HG02981 (cell line): ENCODE results near the gene FAM227A.

Experiments used
- ATAC-seq: cut with Tn5 transposase; IDR thresholded peaks from one replicate; pipeline ENCODE4 v1.9.1; 2021; ENCODE audit warnings: mild to moderate bottlenecking, moderate library complexity; ENCODE audit not compliant: unreplicated experiment

The FAM227A gene

GRCh38 chr22:38656256-38657044, at the start of gene FAM227A, which contains the start of gene CBY1:
FAM227A (minus strand) TSS chr22:38656392; CDS start chr22:38650168, 6,224 bp downstream.
CBY1 (plus strand) TSS chr22:38656638; CDS start chr22:38668055, 11,417 bp downstream.
- ATAC-seq, result peak; percentile 74

- peak; percentile 77 for ATAC-seq
Measured at GRCh38 chr22:38705235-38706100, 49.3 kb upstream of the FAM227A start, which contains the start of gene GTPBP1. GTPBP1 (plus strand) TSS chr22:38705944; CDS start chr22:38705956, 12 bp downstream.

- ATAC-seq, result no peak
Measured at GRCh38 chr22:38704654-38705234, 48.6 kb upstream of the FAM227A start.

- peak; percentile 32 for ATAC-seq
Measured at GRCh38 chr22:38700789-38701628, 44.8 kb upstream of the FAM227A start, which contains the start of gene JOSD1. JOSD1 (minus strand) TSS chr22:38700943; CDS start chr22:38699987, 956 bp downstream.

- peak; percentile 15 for ATAC-seq
Measured at GRCh38 chr22:38700270-38700788, 44.1 kb upstream of the FAM227A start.

GRCh38 chr22:38699784-38700183, 43.6 kb upstream of the FAM227A start:
- ATAC-seq, result no peak

- no peak for ATAC-seq
Measured at GRCh38 chr22:38699143-38699542, 43.0 kb upstream of the FAM227A start.

GRCh38 chr22:38698407-38699094, 42.4 kb upstream of the FAM227A start:
- ATAC-seq, result no peak

- ATAC-seq, result no peak
Measured at GRCh38 chr22:38697425-38698089, 41.4 kb upstream of the FAM227A start.

GRCh38 chr22:38696606-38697424, 40.6 kb upstream of the FAM227A start:
- no peak for ATAC-seq

GRCh38 chr22:38694940-38695339, 38.7 kb upstream of the FAM227A start:
- no peak for ATAC-seq

- no peak for ATAC-seq
Measured at GRCh38 chr22:38694049-38694448, 37.9 kb upstream of the FAM227A start.

- no peak for ATAC-seq
Measured at GRCh38 chr22:38689651-38690050, 33.5 kb upstream of the FAM227A start.

GRCh38 chr22:38685761-38686160, 29.6 kb upstream of the FAM227A start:
- ATAC-seq, result no peak

GRCh38 chr22:38684895-38685294, 28.7 kb upstream of the FAM227A start:
- ATAC-seq, result no peak

GRCh38 chr22:38681582-38682335, 25.6 kb upstream of the FAM227A start, which contains the start of gene TOMM22:
TOMM22 (plus strand) TSS chr22:38681957; CDS start chr22:38681979, 22 bp downstream.
- ATAC-seq, result peak; percentile 91

- no peak for ATAC-seq
Measured at GRCh38 chr22:38675833-38676232, 19.6 kb upstream of the FAM227A start.
